HUES48 (cell line): Measurements from ENCODE around the gene DYTN.

ENCODE experiments used
- H3K27ac ChIP-seq: one replicate; pipeline ENCODE4 v1.7.0; 2013; ENCODE audit warnings: low read depth, low read length, inconsistent platforms
- H3K27me3 ChIP-seq: 2 replicates; pipeline ENCODE4 v1.6.1; 2013; ENCODE audit warnings: mild to moderate bottlenecking, low read length; ENCODE audit not compliant: control insufficient read depth, insufficient read depth
- H3K36me3 ChIP-seq: 2 replicates; pipeline ENCODE4 v1.6.1; 2013; ENCODE audit warnings: low read length; ENCODE audit not compliant: control insufficient read depth, insufficient read depth
- H3K4me1 ChIP-seq: 2 replicates; pipeline ENCODE4 v1.6.1; 2013; ENCODE audit warnings: mild to moderate bottlenecking, low read length; ENCODE audit not compliant: control insufficient read depth, insufficient read depth
- H3K4me3 ChIP-seq: 2 replicates; pipeline ENCODE4 v1.5.1; 2013; ENCODE audit warnings: mild to moderate bottlenecking, low read depth, low read length
- H3K9ac ChIP-seq: 2 replicates; pipeline ENCODE4 v1.6.1; 2013; ENCODE audit warnings: mild to moderate bottlenecking, low read depth, low read length, moderate library complexity
- H3K9me3 ChIP-seq: 2 replicates; pipeline ENCODE4 v1.6.1; 2013; ENCODE audit warnings: low read length; ENCODE audit not compliant: control insufficient read depth, insufficient read depth

The DYTN gene

DNA sequence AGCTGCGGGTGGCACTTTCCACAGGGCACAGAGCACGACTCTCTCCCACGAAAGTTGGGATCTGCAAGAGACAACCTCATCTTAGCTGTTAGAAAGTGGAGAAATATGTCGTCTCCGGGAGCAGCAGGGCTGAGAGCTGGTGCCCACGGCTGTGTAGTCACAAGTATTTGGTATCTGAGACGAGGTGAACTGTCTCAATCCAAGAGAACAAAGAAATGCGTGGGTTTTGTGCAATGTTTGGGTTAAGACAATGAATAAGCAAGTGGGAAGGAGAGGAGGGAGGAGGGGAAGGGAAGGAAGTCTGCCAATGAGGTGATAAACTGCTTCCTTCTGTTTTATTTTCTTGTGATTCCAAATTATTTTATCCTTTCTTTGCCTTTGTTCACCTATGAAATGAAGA is 18.0 kb downstream of the DYTN start:
- Histone ChIP-seq H3K4me1 (no peaks in the 10 kb centered on the region), H3K4me3 (no peak overlapping the region), H3K36me3 (no peaks in the 10 kb centered on the region), H3K9me3 (no peaks in the 10 kb centered on the region), H3K27me3 (no peaks in the 10 kb centered on the region), H3K27ac (no peak overlapping the region), H3K9ac (no peak overlapping the region)

DNA sequence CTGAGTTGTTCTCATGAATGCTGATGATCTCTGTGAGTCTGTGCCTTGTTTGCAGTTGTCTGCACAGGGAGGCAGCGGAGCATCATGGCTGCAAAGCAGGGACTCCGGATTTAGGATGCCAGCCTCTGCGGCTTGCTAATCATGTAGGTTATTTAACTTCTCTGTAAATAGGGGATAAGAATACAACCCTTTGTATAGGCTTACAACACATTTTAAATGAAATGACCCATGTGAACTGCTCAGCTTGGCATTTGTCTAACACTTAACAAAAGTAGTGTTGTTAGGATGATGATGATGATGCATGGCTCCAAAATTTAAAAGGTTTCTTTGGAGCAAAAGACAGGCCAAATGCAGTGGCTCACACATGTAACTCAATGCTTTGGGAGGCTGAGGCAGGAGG is 19.4 kb downstream of the DYTN start:
- no peak overlapping the region for H3K27ac ChIP-seq
- no peaks in the 10 kb centered on the region for H3K9me3 ChIP-seq
- no peak overlapping the region for H3K4me3 ChIP-seq
- no peak overlapping the region for H3K9ac ChIP-seq
- H3K27me3 ChIP-seq = no peaks in the 10 kb centered on the region
- no peaks in the 10 kb centered on the region for H3K4me1 ChIP-seq
- H3K36me3 ChIP-seq = no peaks in the 10 kb centered on the region

DNA sequence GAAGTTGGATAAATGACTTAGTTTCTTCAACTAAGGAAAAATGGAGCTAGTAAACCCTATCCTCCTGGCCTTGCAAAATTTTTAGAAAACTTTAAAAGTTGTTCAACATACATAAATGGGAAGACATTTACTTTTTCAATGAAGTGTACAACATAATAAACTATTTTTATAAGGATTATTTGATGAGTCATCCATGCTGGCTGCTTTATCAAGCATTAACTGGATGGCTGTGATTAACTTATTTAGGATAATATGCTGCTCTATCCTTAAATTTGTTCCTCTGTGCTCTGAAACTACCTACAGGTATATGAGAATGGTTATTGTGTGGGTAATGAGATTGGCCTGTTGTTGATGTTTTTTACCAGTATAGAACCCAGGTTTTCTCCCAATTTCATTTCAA is 21.3 kb downstream of the DYTN start:
- H3K36me3 ChIP-seq = no peaks in the 10 kb centered on the region
- no peaks in the 10 kb centered on the region for H3K9me3 ChIP-seq
- no peak overlapping the region for H3K4me3 ChIP-seq
- no peak overlapping the region for H3K27ac ChIP-seq
- no peak overlapping the region for H3K9ac ChIP-seq
- H3K4me1 ChIP-seq = no peaks in the 10 kb centered on the region
- no peaks in the 10 kb centered on the region for H3K27me3 ChIP-seq

- H3K4me3 ChIP-seq = no peak overlapping the region
- no peaks in the 10 kb centered on the region for H3K27me3 ChIP-seq
- no peak overlapping the region for H3K27ac ChIP-seq
- H3K9ac ChIP-seq = no peak overlapping the region
- H3K4me1 ChIP-seq = no peaks in the 10 kb centered on the region
- H3K9me3 ChIP-seq = no peaks in the 10 kb centered on the region
- H3K36me3 ChIP-seq = no peaks in the 10 kb centered on the region
These were observed 24.6 kb downstream of the DYTN start for GRCh38 chr2:206693399-206694137.

- no peaks in the 10 kb centered on the region for H3K9me3 ChIP-seq
- H3K27ac ChIP-seq = no peak overlapping the region
- no peaks in the 10 kb centered on the region for H3K36me3 ChIP-seq
- no peak overlapping the region for H3K4me3 ChIP-seq
- no peaks in the 10 kb centered on the region for H3K27me3 ChIP-seq
- no peak overlapping the region for H3K9ac ChIP-seq
- no peaks in the 10 kb centered on the region for H3K4me1 ChIP-seq
These were observed 25.2 kb downstream of the DYTN start for GRCh38 chr2:206692971-206693370.

DNA sequence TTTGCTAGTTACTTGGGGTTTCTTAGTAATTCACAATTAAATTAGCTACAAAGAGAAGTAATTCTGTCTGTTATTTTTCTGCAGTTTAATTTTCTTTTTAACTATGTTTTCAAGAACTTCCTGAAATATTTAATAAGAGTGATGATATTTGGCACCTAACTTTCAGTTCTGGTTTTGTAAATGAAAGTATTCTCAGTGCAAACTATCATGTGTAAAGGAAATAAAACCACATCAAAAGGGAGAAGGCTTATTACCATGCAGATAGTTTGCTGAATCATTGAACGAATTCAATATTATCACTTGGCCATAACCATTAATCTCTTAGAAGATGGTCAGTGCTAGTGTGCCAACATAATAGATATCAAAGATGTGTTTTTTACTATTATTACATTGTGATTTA is 29.2 kb downstream of the DYTN start:
- no peaks in the 10 kb centered on the region for H3K4me1 ChIP-seq
- no peaks in the 10 kb centered on the region for H3K36me3 ChIP-seq
- H3K9me3 ChIP-seq = no peaks in the 10 kb centered on the region
- H3K27ac ChIP-seq = no peak overlapping the region
- H3K9ac ChIP-seq = no peak overlapping the region
- no peaks in the 10 kb centered on the region for H3K27me3 ChIP-seq
- no peak overlapping the region for H3K4me3 ChIP-seq

GRCh38 chr2:206688453-206688852 is 29.7 kb downstream of the DYTN start:
- Histone ChIP-seq H3K9ac (no peak overlapping the region), H3K36me3 (no peaks in the 10 kb centered on the region), H3K4me1 (no peaks in the 10 kb centered on the region), H3K27me3 (no peaks in the 10 kb centered on the region), H3K9me3 (no peaks in the 10 kb centered on the region), H3K4me3 (no peak overlapping the region), H3K27ac (no peak overlapping the region)

DNA sequence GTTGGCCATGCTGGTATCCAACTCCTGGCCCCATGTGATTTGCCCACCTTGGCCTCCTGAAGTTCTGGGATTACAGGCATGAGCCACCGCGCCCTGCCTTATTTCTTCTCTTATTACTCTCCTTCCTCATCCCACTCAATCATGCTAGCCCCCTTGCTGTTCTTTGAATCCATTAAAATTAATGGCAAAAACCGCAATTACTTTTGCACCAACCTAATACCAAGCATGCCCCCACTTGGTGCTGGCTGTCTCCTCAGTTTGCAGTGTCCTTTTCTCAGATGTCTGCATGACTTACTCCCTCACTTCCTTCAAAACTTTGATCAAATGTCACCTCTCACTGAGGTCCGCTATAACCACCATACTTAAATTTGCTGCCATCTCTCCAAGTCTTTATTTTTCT is 34.6 kb downstream of the DYTN start:
- no peaks in the 10 kb centered on the region for H3K9me3 ChIP-seq
- H3K27me3 ChIP-seq = no peaks in the 10 kb centered on the region
- no peaks in the 10 kb centered on the region for H3K4me1 ChIP-seq
- H3K9ac ChIP-seq = no peak overlapping the region
- no peak overlapping the region for H3K27ac ChIP-seq
- H3K36me3 ChIP-seq = no peaks in the 10 kb centered on the region
- no peak overlapping the region for H3K4me3 ChIP-seq

DNA sequence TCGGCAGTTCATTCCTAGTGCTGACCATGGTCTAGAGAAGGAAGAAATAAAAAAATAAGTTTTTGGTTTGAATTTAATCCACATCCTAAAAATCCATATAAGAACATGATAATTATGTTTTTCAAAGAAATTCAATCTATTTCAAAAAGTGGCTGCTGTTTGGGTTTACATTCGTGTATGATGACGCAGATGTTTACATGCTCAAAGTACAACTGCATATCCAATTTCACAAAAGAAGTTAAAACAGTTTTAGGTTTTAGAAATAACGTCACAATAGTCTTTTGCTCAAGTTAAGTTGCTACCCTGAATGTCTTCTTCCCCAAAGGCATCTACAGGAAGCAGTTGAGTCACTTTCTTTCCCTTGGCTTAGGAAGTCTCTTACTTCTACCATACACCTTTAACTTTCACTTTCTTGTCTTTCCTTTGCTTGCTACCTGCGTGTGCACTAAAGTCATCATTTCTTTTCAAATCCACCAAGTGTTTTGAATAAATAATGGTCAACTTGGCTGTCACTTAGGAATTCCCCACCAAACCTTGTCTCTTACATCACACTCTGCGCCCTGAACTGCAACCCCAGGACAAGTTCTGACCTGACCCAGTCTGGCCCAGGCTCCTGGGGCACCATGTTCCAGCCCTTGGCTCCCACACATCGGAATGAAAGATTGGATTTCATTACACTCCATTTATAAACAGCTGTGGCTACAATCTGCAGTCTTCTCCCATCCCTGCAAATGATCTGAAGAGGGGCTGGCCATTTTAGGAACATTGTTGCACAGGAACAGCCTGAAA is 47.5 kb downstream of the DYTN start:
- no peaks in the 10 kb centered on the region for H3K9me3 ChIP-seq
- H3K27ac ChIP-seq = no peak overlapping the region
- no peaks in the 10 kb centered on the region for H3K4me1 ChIP-seq
- no peaks in the 10 kb centered on the region for H3K27me3 ChIP-seq
- no peak overlapping the region for H3K9ac ChIP-seq
- H3K36me3 ChIP-seq = no peaks in the 10 kb centered on the region
- no peak overlapping the region for H3K4me3 ChIP-seq

DNA sequence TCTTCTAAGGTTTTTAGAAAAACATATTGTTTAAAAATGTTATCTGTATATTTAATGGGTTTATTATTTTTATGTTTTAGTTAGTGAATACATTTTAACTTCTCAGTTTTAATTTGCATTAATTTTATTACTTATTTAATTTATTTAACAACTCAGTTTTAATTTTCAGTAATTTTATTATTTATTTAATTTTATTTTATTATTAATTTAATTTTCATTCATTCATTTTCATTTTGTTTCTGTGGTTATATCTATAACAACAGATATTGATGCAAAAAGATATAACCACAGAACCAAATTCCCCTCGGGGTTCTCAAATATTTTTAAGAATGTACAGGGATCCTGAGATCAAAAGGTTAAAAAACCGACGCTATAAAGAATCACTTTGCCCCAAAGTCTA is 52.9 kb downstream of the DYTN start:
- Histone ChIP-seq H3K36me3 (no peaks in the 10 kb centered on the region), H3K9me3 (no peaks in the 10 kb centered on the region), H3K27ac (no peak overlapping the region), H3K4me1 (no peaks in the 10 kb centered on the region), H3K27me3 (no peaks in the 10 kb centered on the region), H3K4me3 (no peak overlapping the region), H3K9ac (no peak overlapping the region)

DNA sequence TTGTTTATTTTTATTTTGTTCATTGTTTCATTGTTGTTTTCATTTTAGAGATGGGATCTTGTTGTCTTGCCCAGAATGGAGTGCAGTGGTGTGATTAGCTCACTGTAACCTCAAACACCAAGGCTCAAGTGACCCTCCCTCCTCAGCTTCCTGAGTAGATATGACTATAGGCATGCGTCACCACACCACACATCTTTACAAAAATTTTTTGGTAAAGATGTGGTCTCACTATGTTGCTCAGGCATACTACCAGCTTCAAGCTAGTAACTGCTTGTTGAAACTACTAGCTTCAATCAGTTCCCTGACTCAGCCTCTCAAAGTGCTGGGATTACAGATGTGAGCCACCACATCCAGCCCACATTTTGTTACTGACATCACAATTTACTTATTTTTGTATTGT is 61.1 kb downstream of the DYTN start:
- H3K27me3 ChIP-seq = no peaks in the 10 kb centered on the region
- H3K4me1 ChIP-seq = no peaks in the 10 kb centered on the region
- no peak overlapping the region for H3K4me3 ChIP-seq
- no peak overlapping the region for H3K27ac ChIP-seq
- H3K9me3 ChIP-seq = no peaks in the 10 kb centered on the region
- H3K9ac ChIP-seq = no peak overlapping the region
- no peaks in the 10 kb centered on the region for H3K36me3 ChIP-seq
